Measurements from ENCODE around the gene HSPA2. TPM values are rescaled to one million over a fixed set of nuclear protein-coding genes. Genes with fewer than 3 reads are reported as not detected.
A peak's percentile ranks its signal among the peaks of the same experiment; 100 is the strongest.

The HSPA2 gene
- total and polyA plus RNA-seq, 2 of the 13 experiments (the other 11 are each of a cell fraction or from before 2014, with no cell fraction given) = 0.15 to 0.27 TPM

- WGBS (ENCODE audit: low lambda C conversion rate) = 90% methylated on average over 1 of the region's 1 CpG
Measured at GRCh38 chr14:64584190-64584589, 43.6 kb downstream of the HSPA2 start.

GRCh38 chr14:64591809-64592208 is 51.3 kb downstream of the HSPA2 start:
- intact Hi-C loops (cut with micrococcal nuclease; ENCODE audit: unreplicated experiment) = no loop called here
- FAIRE-seq (no peak), ATAC-seq (no peak), DNase-seq (ENCODE audit: low spot score) (no peak)
- in situ Hi-C loops (cut with HindIII; ENCODE audit: extremely low pct_ligation_motif_present, low pct_unique_long_range_greater_than_20kb) = no loop called here
- POLR2A ChIA-PET = no interaction called here
- CTCF ChIA-PET (ENCODE audit: low intra/inter-chr PET ratio, low total read pairs) = no interaction called here
- Histone ChIP-seq H3K4me3 (replicated peaks in 1 of 3; ENCODE audit: insufficient read depth in 1 of 3, low read depth in 2 of 3, low read length in 3 of 3) (no peak overlapping the region), H3K4me1 (ENCODE audit: insufficient read depth, low read length) (peaks cover 15% of the 10 kb centered on the region), H3K36me3 (replicated peaks in 1 of 2; ENCODE audit: control insufficient read depth in 1 of 2, insufficient read depth in 2 of 2, low read length in 2 of 2) (no peaks in the 10 kb centered on the region), H2AFZ (ENCODE audit: low read length) (no peak overlapping the region), H3K9me3 (ENCODE audit: low read length) (no peaks in the 10 kb centered on the region), H3K27me3 (ENCODE audit: control insufficient read depth in 1 of 2, insufficient read depth in 2 of 2, low read length in 2 of 2) (no peaks in the 10 kb centered on the region; a peak in 1 of 5 replicates), H4K20me1 (ENCODE audit: insufficient read depth, low read length) (no peaks in the 10 kb centered on the region), H3K79me2 (ENCODE audit: insufficient read depth, low read length) (no peaks in the 10 kb centered on the region), H3K27ac (ENCODE audit: extremely low read length, insufficient read depth, low read length) (no peak overlapping the region), H3K9ac (ENCODE audit: insufficient read depth, low read depth, low read length) (no peak overlapping the region), H3K4me2 (ENCODE audit: low read depth, low read length) (no peak overlapping the region)
- TF ChIP-seq MATR3 (CRISPR knock-in tag; IDR thresholded peaks at IDR 0.05) (no peak), MAFF (IDR thresholded peaks at IDR 0.05; ENCODE audit: low read depth, low read length) (0 out of 2 replicates have a peak, but pooled peaks have one; percentile 14), MAFK (conservative IDR thresholded peaks at IDR 0.05 in 1 of 2, IDR thresholded peaks at IDR 0.05 in 1 of 2; ENCODE audit: low read length in 2 of 2) (peak in 1 of 2 experiments; percentile 31; a peak in 1 of 4 replicates), ZNF605 (CRISPR knock-in tag; IDR thresholded peaks at IDR 0.05) (no peak)
- no TSS peak for BruUV-seq (replicated peaks)
- 78% methylated on average over 3 of the region's 3 CpGs for WGBS (ENCODE audit: low lambda C conversion rate)

More at GRCh38 chr14:64584190-64584589, 43.6 kb downstream of the HSPA2 start:
- H3K9ac ChIP-seq (ENCODE audit: insufficient read depth, low read depth, low read length) = no peak overlapping the region
- DNase-seq (ENCODE audit: low spot score) (no peak), ATAC-seq (no peak), FAIRE-seq (no peak)
- no peaks in the 10 kb centered on the region for H3K4me1 ChIP-seq (ENCODE audit: insufficient read depth, low read length)
- no peak overlapping the region for H3K4me3 ChIP-seq (replicated peaks in 1 of 3; ENCODE audit: insufficient read depth in 1 of 3, low read depth in 2 of 3, low read length in 3 of 3)
- H3K9me3 ChIP-seq (ENCODE audit: low read length) = no peaks in the 10 kb centered on the region
- ChIA-PET CTCF (ENCODE audit: low intra/inter-chr PET ratio, low total read pairs) (no interaction called here), POLR2A (no interaction called here)
- no peaks in the 10 kb centered on the region for H3K36me3 ChIP-seq (replicated peaks in 1 of 2; ENCODE audit: control insufficient read depth in 1 of 2, insufficient read depth in 2 of 2, low read length in 2 of 2)
- in situ Hi-C loops (cut with HindIII; ENCODE audit: extremely low pct_ligation_motif_present, low pct_unique_long_range_greater_than_20kb) = no loop called here
- H3K4me2 ChIP-seq (ENCODE audit: low read depth, low read length) = no peak overlapping the region
- H2AFZ ChIP-seq (ENCODE audit: low read length) = no peak overlapping the region
- intact Hi-C loops (cut with micrococcal nuclease; ENCODE audit: unreplicated experiment) = no loop called here
- no peaks in the 10 kb centered on the region for H4K20me1 ChIP-seq (ENCODE audit: insufficient read depth, low read length)
- H3K79me2 ChIP-seq (ENCODE audit: insufficient read depth, low read length) = no peaks in the 10 kb centered on the region
- BruUV-seq (replicated peaks) = no TSS peak
- H3K27me3 ChIP-seq (ENCODE audit: control insufficient read depth in 1 of 2, insufficient read depth in 2 of 2, low read length in 2 of 2) = peaks cover 0 to 6% of the 10 kb centered on the region in 2 experiments; a peak in 1 of 5 replicates
- H3K27ac ChIP-seq (ENCODE audit: extremely low read length, insufficient read depth, low read length) = no peak overlapping the region
- TF ChIP-seq NCOR1 (IDR thresholded peaks at IDR 0.05; ENCODE audit: borderline replicate concordance, low read length) = no peak
- TF ChIP-seq ZNF451 (CRISPR knock-in tag; IDR thresholded peaks at IDR 0.05) = no peak
- no peak for TF ChIP-seq PRMT3 (CRISPR knock-in tag; IDR thresholded peaks at IDR 0.05; ENCODE audit: borderline replicate concordance, low read depth)
- no peak for TF ChIP-seq TARDBP (CRISPR knock-in tag; IDR thresholded peaks at IDR 0.05)
- TF ChIP-seq ZNF775 (CRISPR knock-in tag; IDR thresholded peaks at IDR 0.05; ENCODE audit: borderline replicate concordance) = no peak
- no peak for TF ChIP-seq DPF2 (CRISPR knock-in tag; IDR thresholded peaks at IDR 0.05; ENCODE audit: borderline replicate concordance, low read depth)
- TF ChIP-seq GMEB2 (CRISPR knock-in tag; IDR thresholded peaks at IDR 0.05; ENCODE audit: low read depth) = no peak
- no peak for TF ChIP-seq CEBPG (CRISPR knock-in tag; IDR thresholded peaks at IDR 0.05)
- no peak for TF ChIP-seq ZNF570 (CRISPR knock-in tag; IDR thresholded peaks at IDR 0.05; ENCODE audit: borderline replicate concordance)
- no peak for TF ChIP-seq ZNF768 (CRISPR knock-in tag; IDR thresholded peaks at IDR 0.05)
